K562 (cell line): ENCODE measurements around the gene AKT1. TPM values are rescaled to one million over a fixed set of nuclear protein-coding genes. Genes with fewer than 3 reads are reported as not detected.

Experiments used
- polyA plus RNA-seq, 8 experiments: library from polyadenylated mRNA; depleted of rRNA in 4 of 8; stranded (reverse) in 5 of 8; unstranded in 3 of 8; fragments of >200 nt; fragmentation: Nextera tagmentation in 2 of 8; fragmentation: Illumina TruSeq in 1 of 8; extraction: Ambion mirVana in 2 of 8; extraction: Trizol in 1 of 8; gene quantifications; 2 replicates each; pipeline versions ENCODE4 v1.2.1 to v1.2.3, GENCODE V29; 2011 to 2014; ENCODE audit warnings: inconsistent platforms in 1 of 8, missing spikeins in 1 of 8
- total RNA-seq, 7 experiments: library from RNA; depleted of rRNA in 6 of 7; stranded (reverse); fragments of >200 nt in 6 of 7; fragmentation: Illumina TruSeq in 2 of 7; extraction: Trizol in 2 of 7; gene quantifications; 2 replicates each; pipeline versions ENCODE4 v1.2.1 to v1.2.3, GENCODE V29; 2011 to 2021; ENCODE audit warnings: low replicate concordance in 1 of 7
- TF ChIP-seq, protein P1 (sequence below): fragments of 200-600 bp; sonication (generic); IDR thresholded peaks from one replicate; pipeline ENCODE4 v1.6.1; 2012; ENCODE audit warnings: mild to moderate bottlenecking, low read depth, low read length, inconsistent platforms

AKT1 gene
- total and polyA plus RNA-seq, 9 of the 15 experiments (the other 6 are each of a cell fraction or from before 2014, with no cell fraction given), result 0.49 to 132 (median 75.1) TPM

- TF ChIP-seq, protein P1, sequence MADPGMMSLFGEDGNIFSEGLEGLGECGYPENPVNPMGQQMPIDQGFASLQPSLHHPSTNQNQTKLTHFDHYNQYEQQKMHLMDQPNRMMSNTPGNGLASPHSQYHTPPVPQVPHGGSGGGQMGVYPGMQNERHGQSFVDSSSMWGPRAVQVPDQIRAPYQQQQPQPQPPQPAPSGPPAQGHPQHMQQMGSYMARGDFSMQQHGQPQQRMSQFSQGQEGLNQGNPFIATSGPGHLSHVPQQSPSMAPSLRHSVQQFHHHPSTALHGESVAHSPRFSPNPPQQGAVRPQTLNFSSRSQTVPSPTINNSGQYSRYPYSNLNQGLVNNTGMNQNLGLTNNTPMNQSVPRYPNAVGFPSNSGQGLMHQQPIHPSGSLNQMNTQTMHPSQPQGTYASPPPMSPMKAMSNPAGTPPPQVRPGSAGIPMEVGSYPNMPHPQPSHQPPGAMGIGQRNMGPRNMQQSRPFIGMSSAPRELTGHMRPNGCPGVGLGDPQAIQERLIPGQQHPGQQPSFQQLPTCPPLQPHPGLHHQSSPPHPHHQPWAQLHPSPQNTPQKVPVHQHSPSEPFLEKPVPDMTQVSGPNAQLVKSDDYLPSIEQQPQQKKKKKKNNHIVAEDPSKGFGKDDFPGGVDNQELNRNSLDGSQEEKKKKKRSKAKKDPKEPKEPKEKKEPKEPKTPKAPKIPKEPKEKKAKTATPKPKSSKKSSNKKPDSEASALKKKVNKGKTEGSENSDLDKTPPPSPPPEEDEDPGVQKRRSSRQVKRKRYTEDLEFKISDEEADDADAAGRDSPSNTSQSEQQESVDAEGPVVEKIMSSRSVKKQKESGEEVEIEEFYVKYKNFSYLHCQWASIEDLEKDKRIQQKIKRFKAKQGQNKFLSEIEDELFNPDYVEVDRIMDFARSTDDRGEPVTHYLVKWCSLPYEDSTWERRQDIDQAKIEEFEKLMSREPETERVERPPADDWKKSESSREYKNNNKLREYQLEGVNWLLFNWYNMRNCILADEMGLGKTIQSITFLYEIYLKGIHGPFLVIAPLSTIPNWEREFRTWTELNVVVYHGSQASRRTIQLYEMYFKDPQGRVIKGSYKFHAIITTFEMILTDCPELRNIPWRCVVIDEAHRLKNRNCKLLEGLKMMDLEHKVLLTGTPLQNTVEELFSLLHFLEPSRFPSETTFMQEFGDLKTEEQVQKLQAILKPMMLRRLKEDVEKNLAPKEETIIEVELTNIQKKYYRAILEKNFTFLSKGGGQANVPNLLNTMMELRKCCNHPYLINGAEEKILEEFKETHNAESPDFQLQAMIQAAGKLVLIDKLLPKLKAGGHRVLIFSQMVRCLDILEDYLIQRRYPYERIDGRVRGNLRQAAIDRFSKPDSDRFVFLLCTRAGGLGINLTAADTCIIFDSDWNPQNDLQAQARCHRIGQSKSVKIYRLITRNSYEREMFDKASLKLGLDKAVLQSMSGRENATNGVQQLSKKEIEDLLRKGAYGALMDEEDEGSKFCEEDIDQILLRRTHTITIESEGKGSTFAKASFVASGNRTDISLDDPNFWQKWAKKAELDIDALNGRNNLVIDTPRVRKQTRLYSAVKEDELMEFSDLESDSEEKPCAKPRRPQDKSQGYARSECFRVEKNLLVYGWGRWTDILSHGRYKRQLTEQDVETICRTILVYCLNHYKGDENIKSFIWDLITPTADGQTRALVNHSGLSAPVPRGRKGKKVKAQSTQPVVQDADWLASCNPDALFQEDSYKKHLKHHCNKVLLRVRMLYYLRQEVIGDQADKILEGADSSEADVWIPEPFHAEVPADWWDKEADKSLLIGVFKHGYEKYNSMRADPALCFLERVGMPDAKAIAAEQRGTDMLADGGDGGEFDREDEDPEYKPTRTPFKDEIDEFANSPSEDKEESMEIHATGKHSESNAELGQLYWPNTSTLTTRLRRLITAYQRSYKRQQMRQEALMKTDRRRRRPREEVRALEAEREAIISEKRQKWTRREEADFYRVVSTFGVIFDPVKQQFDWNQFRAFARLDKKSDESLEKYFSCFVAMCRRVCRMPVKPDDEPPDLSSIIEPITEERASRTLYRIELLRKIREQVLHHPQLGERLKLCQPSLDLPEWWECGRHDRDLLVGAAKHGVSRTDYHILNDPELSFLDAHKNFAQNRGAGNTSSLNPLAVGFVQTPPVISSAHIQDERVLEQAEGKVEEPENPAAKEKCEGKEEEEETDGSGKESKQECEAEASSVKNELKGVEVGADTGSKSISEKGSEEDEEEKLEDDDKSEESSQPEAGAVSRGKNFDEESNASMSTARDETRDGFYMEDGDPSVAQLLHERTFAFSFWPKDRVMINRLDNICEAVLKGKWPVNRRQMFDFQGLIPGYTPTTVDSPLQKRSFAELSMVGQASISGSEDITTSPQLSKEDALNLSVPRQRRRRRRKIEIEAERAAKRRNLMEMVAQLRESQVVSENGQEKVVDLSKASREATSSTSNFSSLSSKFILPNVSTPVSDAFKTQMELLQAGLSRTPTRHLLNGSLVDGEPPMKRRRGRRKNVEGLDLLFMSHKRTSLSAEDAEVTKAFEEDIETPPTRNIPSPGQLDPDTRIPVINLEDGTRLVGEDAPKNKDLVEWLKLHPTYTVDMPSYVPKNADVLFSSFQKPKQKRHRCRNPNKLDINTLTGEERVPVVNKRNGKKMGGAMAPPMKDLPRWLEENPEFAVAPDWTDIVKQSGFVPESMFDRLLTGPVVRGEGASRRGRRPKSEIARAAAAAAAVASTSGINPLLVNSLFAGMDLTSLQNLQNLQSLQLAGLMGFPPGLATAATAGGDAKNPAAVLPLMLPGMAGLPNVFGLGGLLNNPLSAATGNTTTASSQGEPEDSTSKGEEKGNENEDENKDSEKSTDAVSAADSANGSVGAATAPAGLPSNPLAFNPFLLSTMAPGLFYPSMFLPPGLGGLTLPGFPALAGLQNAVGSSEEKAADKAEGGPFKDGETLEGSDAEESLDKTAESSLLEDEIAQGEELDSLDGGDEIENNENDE, result no peak
Measured at GRCh38 chr14:104802394-104803184, 7.0 kb upstream of the AKT1 start (continued).
